HG03575 (cell line): Measurements from ENCODE around the gene ACLY.

ENCODE experiments used
- ATAC-seq: cut with Tn5 transposase; IDR thresholded peaks from one replicate; pipeline ENCODE4 v1.9.1; 2021; ENCODE audit not compliant: unreplicated experiment, insufficient number of reproducible peaks, low FRiP score; ENCODE audit errors: extremely low read depth

Gene ACLY

DNA sequence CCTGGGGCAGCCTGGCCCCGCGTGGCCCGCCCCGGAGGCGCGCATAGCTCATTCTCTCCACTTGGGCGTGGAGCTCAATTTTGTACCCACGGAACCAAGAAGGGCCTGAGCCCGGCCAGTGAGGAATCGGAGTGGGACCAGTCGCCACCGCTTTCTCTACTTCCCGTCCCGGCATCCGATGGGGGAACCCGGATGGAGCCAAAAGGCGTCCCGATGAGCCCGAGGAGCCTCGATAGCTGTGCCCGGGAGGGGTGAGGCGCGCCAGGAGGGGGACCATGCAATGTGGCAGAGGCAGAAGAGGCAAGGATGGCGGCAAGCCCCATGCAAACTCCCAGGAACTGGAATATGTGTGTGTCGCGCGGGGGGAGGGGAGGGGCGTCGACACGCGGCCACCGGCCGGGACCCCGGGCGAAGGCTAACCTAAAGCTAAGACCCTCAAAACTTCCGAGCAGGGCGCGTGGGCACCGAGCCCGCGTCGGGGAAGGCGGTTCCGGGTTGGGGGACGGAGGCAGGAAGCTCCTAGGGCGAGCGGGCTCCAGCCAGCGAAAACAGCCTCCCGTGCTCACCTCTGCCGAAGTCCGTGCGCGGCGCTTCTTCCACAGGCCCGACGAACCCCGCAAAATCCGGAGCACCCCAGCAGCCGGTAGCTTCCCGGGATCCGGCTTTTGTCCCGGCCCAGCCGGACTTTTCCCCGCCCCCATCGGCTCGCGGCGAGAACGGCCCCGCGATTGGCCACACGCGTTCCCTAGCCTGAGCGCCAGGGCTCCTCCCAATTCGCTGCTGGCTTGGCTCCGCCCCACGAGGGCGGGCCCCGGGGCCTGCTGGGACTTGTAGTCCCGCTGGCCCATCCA, at the start of gene ACLY:
TSS of gene ACLY (minus strand) at position 638 of the 851 bp plus-strand sequence. CDS start 5,078 bp downstream, outside the sequence.
- ATAC-seq, result no peak

GRCh38 chr17:41967921-41968578, 49.3 kb upstream of the ACLY start:
- no peak for ATAC-seq

DNA sequence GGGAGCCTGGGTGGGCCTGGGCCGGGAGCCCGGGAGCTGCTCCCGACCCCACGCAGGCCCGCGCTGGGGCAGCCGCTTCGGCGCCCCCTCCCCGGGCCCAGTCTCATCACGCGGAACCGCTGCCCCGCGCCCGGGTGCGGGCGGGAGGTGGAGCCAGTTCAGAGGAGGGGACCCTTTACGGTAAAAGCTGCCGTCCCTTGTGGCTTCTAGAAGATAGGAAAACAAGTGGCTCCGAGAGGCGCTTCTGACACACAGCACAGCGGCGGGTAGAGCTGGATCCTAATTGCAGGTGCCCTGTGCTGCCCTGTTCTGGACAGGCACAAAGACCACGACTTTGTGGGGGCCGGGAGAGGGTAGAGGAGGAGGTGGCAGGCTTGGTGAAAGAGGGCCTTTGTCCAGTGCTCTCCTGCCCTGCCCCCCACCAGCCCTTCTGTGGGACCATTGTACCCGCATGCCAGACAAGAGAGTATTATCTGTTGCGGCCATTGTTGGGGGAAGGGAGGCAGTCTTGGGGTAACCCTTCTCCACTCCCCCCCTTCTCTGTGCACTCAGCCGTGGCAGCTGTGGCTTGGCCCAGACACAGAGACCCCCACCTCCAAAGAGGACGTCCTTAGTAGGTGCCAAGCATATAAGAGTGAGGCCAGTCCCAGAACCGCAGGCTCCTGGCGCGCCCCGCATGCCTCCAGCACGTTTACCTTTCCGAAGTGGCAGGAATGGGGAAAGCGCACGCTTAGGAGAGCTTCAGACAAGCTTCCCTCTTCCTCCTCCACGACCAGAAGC, 48.6 kb upstream of the ACLY start:
- ATAC-seq, result no peak

GRCh38 chr17:41966463-41967140, 47.9 kb upstream of the ACLY start, which contains the start of gene CNP:
CNP (plus strand) TSS chr17:41966795; CDS start chr17:41966885, 90 bp downstream.
- no peak for ATAC-seq

GRCh38 chr17:41965694-41966462, 47.1 kb upstream of the ACLY start:
- no peak for ATAC-seq

DNA sequence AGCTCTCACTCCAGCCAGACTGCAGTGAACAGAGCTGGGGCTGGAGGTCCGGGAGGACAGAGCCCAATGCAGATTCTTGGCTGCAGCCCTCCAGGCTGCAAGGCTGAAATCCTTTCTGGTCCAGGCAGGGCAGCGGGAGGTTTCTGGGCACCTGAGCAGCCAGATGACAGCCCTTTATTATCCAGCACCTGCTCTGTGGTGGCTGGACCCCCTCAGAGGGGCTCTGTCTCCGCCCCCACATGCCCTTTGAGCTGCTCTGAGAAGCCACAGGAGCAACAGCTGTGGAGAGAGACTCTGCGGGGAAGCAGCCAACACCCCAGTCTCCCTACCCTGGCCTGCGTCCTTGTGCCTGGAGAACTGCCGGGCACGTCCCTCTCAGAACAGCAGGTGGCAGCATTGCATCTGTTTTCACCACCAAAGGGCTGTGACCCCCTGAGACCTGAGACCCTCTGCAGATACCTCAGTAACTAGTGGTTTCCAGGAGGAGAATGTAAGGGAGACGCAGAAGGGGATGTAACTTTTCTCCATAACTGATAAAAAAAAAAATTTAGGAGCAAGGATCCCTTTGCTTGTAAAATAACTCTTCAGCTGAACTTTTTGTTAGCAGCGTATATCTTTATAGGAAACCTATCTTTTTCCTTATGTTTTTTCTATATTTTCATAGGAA, 44.1 kb upstream of the ACLY start:
- no peak for ATAC-seq

GRCh38 chr17:41962111-41962510, 43.4 kb upstream of the ACLY start:
- ATAC-seq, result no peak

DNA sequence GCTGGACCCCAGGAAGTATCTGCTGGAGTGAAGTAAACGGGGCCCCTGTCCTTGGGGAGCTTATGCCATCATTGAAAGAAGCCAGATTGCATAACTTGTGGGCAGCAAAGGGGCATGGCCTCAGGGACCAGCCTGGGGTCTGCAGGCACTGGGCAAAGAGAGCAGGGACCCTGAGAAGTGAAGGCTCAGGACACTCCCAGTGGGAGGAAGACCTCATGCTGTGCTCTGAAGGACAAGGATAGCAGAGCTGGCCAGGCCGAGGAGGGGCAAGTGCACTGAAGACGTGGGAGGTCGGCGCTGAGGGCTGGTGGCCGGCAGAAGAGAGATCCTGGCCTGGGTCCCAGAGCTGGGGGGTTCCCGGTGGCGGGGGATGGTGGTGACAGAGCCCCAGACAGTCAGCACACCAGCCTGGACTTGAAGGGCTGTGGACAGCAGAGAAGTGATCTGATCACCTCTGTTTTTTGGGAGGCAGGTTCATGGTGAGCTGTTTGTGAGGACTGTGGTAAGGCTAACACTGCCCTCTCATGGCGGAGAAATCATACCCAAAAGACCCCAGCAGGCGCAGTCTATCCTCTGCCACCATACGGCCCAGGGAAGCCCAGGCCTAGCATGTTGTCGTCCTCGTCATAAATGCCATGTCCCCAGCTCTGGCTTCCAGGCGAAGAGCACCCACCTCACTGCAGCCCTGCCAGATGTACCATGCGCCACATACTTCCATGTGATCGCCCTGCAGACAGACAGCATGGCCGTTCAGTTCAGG, 40.8 kb upstream of the ACLY start:
- ATAC-seq, result no peak

DNA sequence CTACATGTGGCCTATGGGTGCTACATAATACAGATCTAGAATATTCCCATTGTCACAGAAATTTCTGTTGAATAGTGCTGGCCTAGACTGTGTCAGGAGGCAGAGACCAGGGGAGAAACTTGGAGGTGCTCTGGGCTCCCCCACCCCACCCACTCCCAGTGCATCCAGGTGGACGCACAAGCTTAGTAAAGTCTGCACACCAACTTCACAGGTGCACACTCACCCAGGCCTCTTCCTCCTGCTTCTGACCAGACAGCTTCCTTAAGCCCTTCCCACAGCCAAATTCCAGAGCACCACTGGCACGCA, 40.2 kb upstream of the ACLY start:
- ATAC-seq, result no peak

DNA sequence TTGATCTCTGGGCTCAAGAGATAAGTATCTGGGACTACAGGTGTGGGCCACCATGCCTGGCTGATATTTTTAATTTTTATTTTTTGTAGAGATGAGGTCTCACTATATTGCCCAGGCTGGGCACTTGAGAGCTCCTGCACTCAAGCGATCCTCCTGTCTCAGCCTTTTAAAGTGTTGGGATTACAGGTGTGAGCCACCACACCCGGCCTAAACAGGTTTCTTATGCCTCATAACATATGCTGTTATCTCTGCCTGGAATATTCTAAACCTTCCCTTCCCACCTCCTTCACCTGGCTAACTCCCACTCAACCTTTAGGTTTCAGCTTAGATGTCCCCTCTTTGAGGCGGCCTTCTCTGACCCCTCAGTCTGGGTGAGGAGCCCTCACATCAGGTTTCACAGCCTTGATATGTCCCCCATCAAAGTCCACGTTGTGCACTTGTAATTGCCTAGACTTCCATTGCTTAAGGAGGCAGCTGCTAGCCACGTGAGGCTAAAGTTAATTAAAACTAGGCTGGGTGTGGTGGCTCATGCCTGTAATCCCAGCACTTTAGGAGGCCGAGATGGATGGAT, 39.2 kb upstream of the ACLY start:
- ATAC-seq, result no peak

GRCh38 chr17:41957031-41957868, 38.5 kb upstream of the ACLY start:
- no peak for ATAC-seq

DNA sequence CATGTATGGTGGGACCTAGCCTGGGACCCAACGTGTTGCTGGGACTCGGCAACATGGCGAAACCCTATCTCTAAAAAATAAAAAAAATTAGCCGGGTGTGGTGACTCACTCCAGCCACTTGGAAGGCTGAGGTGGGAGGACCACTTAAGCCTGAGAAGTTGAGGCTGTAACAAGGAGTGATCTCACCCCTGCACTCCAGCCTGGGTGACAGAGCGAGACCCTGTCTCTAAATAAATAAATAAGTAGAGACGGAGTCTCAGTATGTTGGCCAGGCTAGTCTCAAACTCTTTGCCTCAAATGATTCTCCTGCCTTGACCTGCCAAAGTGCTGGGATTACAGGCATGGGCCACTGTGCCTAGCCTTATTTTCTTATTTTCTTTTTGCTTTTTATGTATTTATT, 37.8 kb upstream of the ACLY start:
- no peak for ATAC-seq

DNA sequence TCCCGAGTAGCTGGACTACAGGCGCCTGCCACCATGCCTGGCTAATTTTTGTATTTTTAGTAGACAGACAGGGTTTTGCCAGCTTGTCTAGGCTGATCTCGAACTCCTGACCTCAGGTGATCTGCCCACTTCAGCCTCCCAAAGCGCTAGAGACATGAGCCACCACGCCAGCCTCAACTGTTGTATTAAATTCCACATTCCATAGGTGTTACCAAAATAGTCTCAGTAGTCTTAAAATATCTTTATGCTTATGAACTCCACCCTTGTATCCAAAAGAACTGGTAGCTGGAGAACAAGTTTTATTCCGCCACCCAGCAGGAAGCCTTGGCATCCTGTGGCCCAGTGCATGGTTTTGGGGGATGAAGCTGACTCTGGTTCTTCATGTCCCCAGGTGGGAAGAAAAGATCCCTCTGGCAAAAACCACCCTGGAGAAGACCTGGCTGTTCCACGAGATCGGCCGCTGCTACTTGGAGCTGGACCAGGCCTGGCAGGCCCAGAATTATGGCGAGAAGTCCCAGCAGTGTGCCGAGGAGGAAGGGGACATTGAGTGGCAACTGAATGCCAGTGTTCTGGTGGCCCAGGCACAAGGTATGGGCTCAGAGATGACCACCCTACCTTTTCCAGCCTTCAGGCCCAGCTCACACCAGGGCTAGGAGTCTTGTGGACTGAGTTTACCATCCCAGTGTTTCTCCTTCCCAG, 30.2 kb upstream of the ACLY start:
- no peak for ATAC-seq

GRCh38 chr17:41944943-41945342, 26.2 kb upstream of the ACLY start:
- ATAC-seq, result no peak

GRCh38 chr17:41943492-41943891, 24.7 kb upstream of the ACLY start:
- no peak for ATAC-seq
